ENCODE results near the gene BBS12.
"Not testable (repeated sequence)": the region's sequence is repeated elsewhere in the genome, so short reads cannot be mapped to it uniquely, and the experiment has no call there.

Gene BBS12

DNA sequence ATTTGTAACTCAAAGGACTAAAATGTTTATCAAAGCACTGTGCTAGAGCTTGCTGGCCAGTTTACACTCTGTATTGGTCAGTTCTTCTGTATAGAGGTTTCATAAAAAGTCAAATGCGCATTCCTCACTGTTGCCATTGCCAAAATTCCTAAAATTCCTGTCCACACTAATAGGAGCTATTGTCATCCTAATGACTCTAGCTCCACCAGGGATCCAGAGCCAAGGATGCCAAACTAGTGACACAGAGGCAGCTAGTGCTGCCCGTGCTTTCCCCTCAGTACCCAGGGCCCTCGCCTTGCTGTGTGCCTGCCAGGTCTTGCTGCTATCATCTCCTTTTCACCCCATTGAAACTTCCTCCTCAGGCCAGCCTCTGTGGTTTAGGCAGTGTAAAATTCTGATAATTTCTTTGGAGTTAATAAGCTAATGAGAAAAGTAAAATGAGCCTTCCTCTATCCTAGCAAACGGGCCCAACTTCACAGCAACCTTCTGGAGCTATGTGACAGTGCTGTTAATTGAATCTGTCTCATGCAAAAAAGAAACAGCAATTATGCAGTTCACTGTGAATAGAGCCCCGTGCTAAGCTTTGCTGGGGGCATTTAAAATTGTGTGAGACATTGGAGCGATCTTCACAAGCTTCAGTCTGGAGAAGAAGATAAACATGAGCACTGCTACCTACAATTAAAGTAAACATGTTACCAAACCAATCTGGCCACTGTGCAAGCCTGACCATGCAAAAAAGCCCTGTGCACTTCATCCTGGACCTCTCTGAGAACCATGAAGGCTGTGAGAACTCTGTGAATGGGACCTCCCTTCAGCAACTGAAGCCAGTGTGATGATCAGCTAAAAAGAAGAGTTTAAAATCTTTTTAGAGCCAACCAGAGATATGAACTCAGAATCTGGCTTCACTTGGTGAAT lies 51.1 kb downstream of the BBS12 start:
- Histone ChIP-seq H3K23ac (ENCODE audit: low read length) (no peak overlapping the region), H2BK12ac (ENCODE audit: low read length) (no peak overlapping the region), H2AFZ (ENCODE audit: insufficient read depth, low read length, poor library complexity) (no peak overlapping the region), H3K27me3 (ENCODE audit: insufficient read depth, low read length) (no peaks in the 10 kb centered on the region), H4K91ac (ENCODE audit: low read depth, low read length) (no peak overlapping the region), H3K36me3 (ENCODE audit: control insufficient read depth in 1 of 2, insufficient read depth in 2 of 2, low read length in 2 of 2) (no peaks in the 10 kb centered on the region), H4K12ac (ENCODE audit: low read depth, low read length) (no peak overlapping the region), H3K9me3 (ENCODE audit: insufficient read depth, low read depth, low read length) (no peaks in the 10 kb centered on the region), H3K4me3 (ENCODE audit: low read depth, low read length) (no peak overlapping the region), H3K18ac (ENCODE audit: low read length) (no peak overlapping the region), H2AK5ac (ENCODE audit: low read length) (no peak overlapping the region), H3K27ac (ENCODE audit: low read depth, low read length) (peak overlapping the region; percentile 79), H3K79me1 (ENCODE audit: low read length) (peaks cover 7% of the 10 kb centered on the region), H4K8ac (ENCODE audit: low read depth, low read length) (no peak overlapping the region), H3K79me2 (ENCODE audit: control insufficient read depth, insufficient read depth, low read length, poor library complexity) (no peaks in the 10 kb centered on the region), H3K4ac (ENCODE audit: low read depth, low read length) (no peak overlapping the region), H2BK120ac (ENCODE audit: insufficient read depth, low read length, poor library complexity) (peak overlapping the region; percentile 68), H3K9ac (ENCODE audit: low read length) (peak overlapping the region; percentile 48), H3K4me2 (ENCODE audit: low read length) (peak overlapping the region; percentile 3), H3K14ac (ENCODE audit: low read length) (no peak overlapping the region), H2BK5ac (ENCODE audit: low read depth, low read length, poor library complexity) (no peak overlapping the region), H3K4me1 (ENCODE audit: control insufficient read depth in 1 of 2, insufficient read depth in 2 of 2, low read length in 2 of 2) (peaks cover 7 to 9% of the 10 kb centered on the region in 2 experiments)
- DNase-seq: peak; percentile 80 to 92
- WGBS (ENCODE audit: extremely low coverage, insufficient coverage, insufficient read length): no CpG with 5 or more reads among the region's 6 CpGs

DNA sequence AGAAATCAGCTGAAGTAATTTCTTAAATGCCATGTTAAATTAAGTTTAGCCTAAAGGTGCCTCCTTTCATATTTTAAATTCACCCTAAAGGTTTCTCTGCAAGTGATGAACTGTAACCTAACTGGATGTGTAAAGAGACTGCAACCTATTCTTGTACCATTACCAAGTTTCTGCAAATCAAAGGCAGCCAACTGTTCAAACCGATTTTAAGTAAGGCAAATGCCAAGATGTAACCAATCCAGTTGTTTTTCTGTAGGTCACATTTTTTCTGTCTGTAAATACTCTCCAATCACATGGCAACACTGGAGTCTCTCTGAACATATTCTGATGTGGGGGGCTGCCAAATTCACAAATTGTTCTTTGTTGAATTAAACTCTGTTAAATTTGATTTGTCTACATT lies 51.8 kb downstream of the BBS12 start:
- Histone ChIP-seq H3K9me3 (ENCODE audit: insufficient read depth, low read depth, low read length) (no peaks in the 10 kb centered on the region), H3K9ac (ENCODE audit: low read length) (no peak overlapping the region), H3K18ac (ENCODE audit: low read length) (no peak overlapping the region), H4K12ac (ENCODE audit: low read depth, low read length) (no peak overlapping the region), H2AFZ (ENCODE audit: insufficient read depth, low read length, poor library complexity) (no peak overlapping the region), H2AK5ac (ENCODE audit: low read length) (no peak overlapping the region), H3K79me1 (ENCODE audit: low read length) (peaks cover 7% of the 10 kb centered on the region), H3K4ac (ENCODE audit: low read depth, low read length) (no peak overlapping the region), H3K27me3 (ENCODE audit: insufficient read depth, low read length) (no peaks in the 10 kb centered on the region), H3K27ac (ENCODE audit: low read depth, low read length) (no peak overlapping the region), H3K4me3 (ENCODE audit: low read depth, low read length) (no peak overlapping the region), H2BK12ac (ENCODE audit: low read length) (no peak overlapping the region), H3K4me1 (ENCODE audit: control insufficient read depth in 1 of 2, insufficient read depth in 2 of 2, low read length in 2 of 2) (peaks cover 7 to 9% of the 10 kb centered on the region in 2 experiments), H3K14ac (ENCODE audit: low read length) (no peak overlapping the region), H2BK120ac (ENCODE audit: insufficient read depth, low read length, poor library complexity) (no peak overlapping the region), H4K91ac (ENCODE audit: low read depth, low read length) (no peak overlapping the region), H4K8ac (ENCODE audit: low read depth, low read length) (no peak overlapping the region), H2BK5ac (ENCODE audit: low read depth, low read length, poor library complexity) (no peak overlapping the region), H3K4me2 (ENCODE audit: low read length) (no peak overlapping the region), H3K23ac (ENCODE audit: low read length) (no peak overlapping the region), H3K36me3 (ENCODE audit: control insufficient read depth in 1 of 2, insufficient read depth in 2 of 2, low read length in 2 of 2) (no peaks in the 10 kb centered on the region), H3K79me2 (ENCODE audit: control insufficient read depth, insufficient read depth, low read length, poor library complexity) (no peaks in the 10 kb centered on the region)
- DNase-seq: no peak
- WGBS (ENCODE audit: extremely low coverage, insufficient coverage, insufficient read length): no CpG with 5 or more reads among the region's 1 CpG

DNA sequence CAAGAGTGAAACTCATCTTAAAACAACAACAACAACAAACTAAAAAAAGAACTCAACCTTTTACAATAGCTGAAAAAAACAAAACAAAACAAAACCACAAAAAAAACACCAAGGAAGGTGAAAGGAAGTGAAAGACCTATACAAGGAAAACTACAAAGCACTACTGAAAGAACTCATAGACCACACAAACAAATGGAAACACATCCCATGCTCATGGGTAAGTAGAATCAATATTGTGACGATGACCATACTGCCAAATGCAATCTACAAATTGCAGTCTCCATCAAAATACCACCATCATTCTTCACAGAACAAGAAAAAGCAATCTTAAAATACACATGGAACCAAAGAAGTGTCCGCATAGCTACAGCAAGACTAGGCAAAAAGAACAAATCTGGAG lies 52.6 kb downstream of the BBS12 start:
- whole genome bisulfite sequencing (ENCODE audit: extremely low coverage, insufficient coverage, insufficient read length): no CpG with 5 or more reads among the region's 2 CpGs
- no peak overlapping the region for H4K8ac ChIP-seq (ENCODE audit: low read depth, low read length)
- no peaks in the 10 kb centered on the region for H3K79me2 ChIP-seq (ENCODE audit: control insufficient read depth, insufficient read depth, low read length, poor library complexity)

DNA sequence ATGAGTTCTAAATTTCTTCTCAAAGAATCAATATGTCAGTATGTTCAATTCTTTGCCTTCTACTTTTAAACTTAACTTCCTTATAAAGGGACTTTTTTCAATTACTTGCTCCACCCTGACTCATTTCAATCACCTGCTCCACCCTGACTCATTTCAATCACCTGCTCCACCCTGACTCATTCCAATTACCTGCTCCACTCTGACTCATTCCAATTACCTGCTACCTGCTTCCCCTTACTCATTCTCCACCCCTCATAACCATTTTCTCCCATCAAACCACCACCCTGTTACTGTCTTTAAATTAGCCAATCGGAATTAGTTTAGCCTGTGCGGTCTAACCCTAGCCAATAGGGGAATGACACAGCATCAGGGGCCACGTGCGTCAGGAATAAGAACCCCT lies 53.8 kb downstream of the BBS12 start:
- peak; percentile 28 to 55 for DNase-seq
- H3K18ac ChIP-seq (ENCODE audit: low read length); H3K79me1 ChIP-seq (ENCODE audit: low read length); H4K8ac ChIP-seq (ENCODE audit: low read depth, low read length); H3K14ac ChIP-seq (ENCODE audit: low read length); H3K4me2 ChIP-seq (ENCODE audit: low read length); H2AFZ ChIP-seq (ENCODE audit: insufficient read depth, low read length, poor library complexity); H3K23ac ChIP-seq (ENCODE audit: low read length); H2BK120ac ChIP-seq (ENCODE audit: insufficient read depth, low read length, poor library complexity); H3K4me3 ChIP-seq (ENCODE audit: low read depth, low read length); H3K9me3 ChIP-seq (ENCODE audit: insufficient read depth, low read depth, low read length); H3K27ac ChIP-seq (ENCODE audit: low read depth, low read length); H2BK12ac ChIP-seq (ENCODE audit: low read length); H3K9ac ChIP-seq (ENCODE audit: low read length); H4K91ac ChIP-seq (ENCODE audit: low read depth, low read length); H3K27me3 ChIP-seq (ENCODE audit: insufficient read depth, low read length); H3K4ac ChIP-seq (ENCODE audit: low read depth, low read length); H3K4me1 ChIP-seq (ENCODE audit: control insufficient read depth in 1 of 2, insufficient read depth in 2 of 2, low read length in 2 of 2); H2AK5ac ChIP-seq (ENCODE audit: low read length); H4K12ac ChIP-seq (ENCODE audit: low read depth, low read length); H2BK5ac ChIP-seq (ENCODE audit: low read depth, low read length, poor library complexity); H3K79me2 ChIP-seq (ENCODE audit: control insufficient read depth, insufficient read depth, low read length, poor library complexity); H3K36me3 ChIP-seq (ENCODE audit: control insufficient read depth in 1 of 2, insufficient read depth in 2 of 2, low read length in 2 of 2): not testable (repeated sequence)
- no CpG with 5 or more reads among the region's 4 CpGs for WGBS (ENCODE audit: extremely low coverage, insufficient coverage, insufficient read length)

More for the DNA sequence above, 52.6 kb downstream of the BBS12 start:
- H3K36me3 ChIP-seq (ENCODE audit: control insufficient read depth in 1 of 2, insufficient read depth in 2 of 2, low read length in 2 of 2): no peaks in the 10 kb centered on the region
- no peak overlapping the region for H3K4ac ChIP-seq (ENCODE audit: low read depth, low read length)
- H3K4me1 ChIP-seq (ENCODE audit: control insufficient read depth in 1 of 2, insufficient read depth in 2 of 2, low read length in 2 of 2): peaks cover 7 to 9% of the 10 kb centered on the region in 2 experiments
- H3K9ac ChIP-seq (ENCODE audit: low read length): no peak overlapping the region
- no peak overlapping the region for H3K4me3 ChIP-seq (ENCODE audit: low read depth, low read length)
- H2AK5ac ChIP-seq (ENCODE audit: low read length): no peak overlapping the region
- H2BK12ac ChIP-seq (ENCODE audit: low read length): no peak overlapping the region
- H3K9me3 ChIP-seq (ENCODE audit: insufficient read depth, low read depth, low read length): no peaks in the 10 kb centered on the region
- H3K27ac ChIP-seq (ENCODE audit: low read depth, low read length): no peak overlapping the region
- no peaks in the 10 kb centered on the region for H3K27me3 ChIP-seq (ENCODE audit: insufficient read depth, low read length)
- H2AFZ ChIP-seq (ENCODE audit: insufficient read depth, low read length, poor library complexity): no peak overlapping the region
- no peak overlapping the region for H3K18ac ChIP-seq (ENCODE audit: low read length)
- no peak overlapping the region for H3K4me2 ChIP-seq (ENCODE audit: low read length)
- H2BK120ac ChIP-seq (ENCODE audit: insufficient read depth, low read length, poor library complexity): no peak overlapping the region
- no peak overlapping the region for H3K14ac ChIP-seq (ENCODE audit: low read length)
- H4K91ac ChIP-seq (ENCODE audit: low read depth, low read length): no peak overlapping the region
- H3K79me1 ChIP-seq (ENCODE audit: low read length): peaks cover 7% of the 10 kb centered on the region
- DNase-seq: no peak
- H2BK5ac ChIP-seq (ENCODE audit: low read depth, low read length, poor library complexity): no peak overlapping the region
- no peak overlapping the region for H4K12ac ChIP-seq (ENCODE audit: low read depth, low read length)
- no peak overlapping the region for H3K23ac ChIP-seq (ENCODE audit: low read length)

Data from trophoblast cell (in vitro differentiated cells and primary cell).